Astrocyte of the spinal cord (primary cell): ENCODE results near the gene EXOC6B.

ENCODE experiments used
- DNase-seq: peaks from one replicate; pipeline ENCODE4 v3.0.0; 2011; ENCODE audit warnings: low read depth, low spot score
- H3K4me3 ChIP-seq: 2 replicates; pipeline ENCODE4 v1.5.1; 2011; ENCODE audit warnings: low read depth, mild to moderate bottlenecking, low read length, moderate library complexity
- in situ Hi-C: cut with HindIII; loops from 2 replicates; pipeline ENCODE4 v1.10.0; 2017; ENCODE audit warnings: low sequenced_read_pairs
- TF ChIP-seq, protein P1 (sequence below): IDR thresholded peaks from 2 replicates; pipeline ENCODE4 v1.5.1; 2012; ENCODE audit warnings: low read depth, mild to moderate bottlenecking, low read length, inconsistent platforms

The EXOC6B gene

DNA sequence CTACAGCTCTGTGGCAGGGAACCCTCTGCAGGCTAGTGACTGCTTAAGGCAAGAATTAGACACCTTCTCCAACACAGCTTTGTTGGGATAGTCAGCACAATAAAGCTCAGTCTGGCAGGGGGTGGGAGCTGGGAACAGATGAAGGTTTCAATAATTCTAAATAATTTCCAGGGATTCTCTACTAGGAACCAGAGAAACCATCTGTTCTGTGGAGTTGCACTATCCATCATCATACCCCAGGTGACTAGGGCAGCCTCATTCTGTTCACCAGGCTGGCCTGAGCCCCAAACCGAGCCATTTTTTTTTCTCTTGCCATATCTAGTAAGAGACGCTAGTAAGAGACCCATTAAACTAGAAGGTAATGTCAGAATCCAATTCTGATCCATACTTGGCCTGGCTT, 642.4 kb downstream of the EXOC6B start:
- in situ Hi-C loops: no loop called here
- TF ChIP-seq, protein P1, sequence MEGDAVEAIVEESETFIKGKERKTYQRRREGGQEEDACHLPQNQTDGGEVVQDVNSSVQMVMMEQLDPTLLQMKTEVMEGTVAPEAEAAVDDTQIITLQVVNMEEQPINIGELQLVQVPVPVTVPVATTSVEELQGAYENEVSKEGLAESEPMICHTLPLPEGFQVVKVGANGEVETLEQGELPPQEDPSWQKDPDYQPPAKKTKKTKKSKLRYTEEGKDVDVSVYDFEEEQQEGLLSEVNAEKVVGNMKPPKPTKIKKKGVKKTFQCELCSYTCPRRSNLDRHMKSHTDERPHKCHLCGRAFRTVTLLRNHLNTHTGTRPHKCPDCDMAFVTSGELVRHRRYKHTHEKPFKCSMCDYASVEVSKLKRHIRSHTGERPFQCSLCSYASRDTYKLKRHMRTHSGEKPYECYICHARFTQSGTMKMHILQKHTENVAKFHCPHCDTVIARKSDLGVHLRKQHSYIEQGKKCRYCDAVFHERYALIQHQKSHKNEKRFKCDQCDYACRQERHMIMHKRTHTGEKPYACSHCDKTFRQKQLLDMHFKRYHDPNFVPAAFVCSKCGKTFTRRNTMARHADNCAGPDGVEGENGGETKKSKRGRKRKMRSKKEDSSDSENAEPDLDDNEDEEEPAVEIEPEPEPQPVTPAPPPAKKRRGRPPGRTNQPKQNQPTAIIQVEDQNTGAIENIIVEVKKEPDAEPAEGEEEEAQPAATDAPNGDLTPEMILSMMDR: no peak

DNA sequence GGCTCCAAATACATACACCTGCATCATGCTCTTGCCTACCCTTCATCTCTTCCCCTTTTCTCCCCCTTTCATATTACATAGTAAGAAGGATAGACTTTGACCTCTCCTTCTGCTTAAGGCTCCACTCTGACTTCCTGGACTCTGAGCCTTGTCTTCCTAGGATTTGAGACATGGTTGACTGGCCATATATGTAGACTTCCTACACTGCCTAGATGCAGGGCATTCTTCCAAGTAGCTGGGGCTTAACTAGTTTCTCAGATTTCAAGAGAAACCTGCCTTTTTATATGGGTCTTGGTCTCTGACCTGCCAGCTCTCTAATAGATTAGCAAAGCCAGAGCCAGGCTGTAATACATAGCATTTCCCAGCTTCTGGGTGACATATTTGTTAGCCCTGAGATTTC, 642.8 kb downstream of the EXOC6B start:
- DNase-seq: no peak
- TF ChIP-seq, protein P1: no peak
- in situ Hi-C loops: no loop called here
- no peak overlapping the region for H3K4me3 ChIP-seq

More for the DNA sequence above, 642.4 kb downstream of the EXOC6B start:
- H3K4me3 ChIP-seq: no peak overlapping the region
- no peak for DNase-seq

- TF ChIP-seq, protein P1: no peak
- no peak overlapping the region for H3K4me3 ChIP-seq
- in situ Hi-C loops: no loop called here
- DNase-seq: no peak
Observed at GRCh38 chr2:72182547-72182946, 643.3 kb downstream of the EXOC6B start.

DNA sequence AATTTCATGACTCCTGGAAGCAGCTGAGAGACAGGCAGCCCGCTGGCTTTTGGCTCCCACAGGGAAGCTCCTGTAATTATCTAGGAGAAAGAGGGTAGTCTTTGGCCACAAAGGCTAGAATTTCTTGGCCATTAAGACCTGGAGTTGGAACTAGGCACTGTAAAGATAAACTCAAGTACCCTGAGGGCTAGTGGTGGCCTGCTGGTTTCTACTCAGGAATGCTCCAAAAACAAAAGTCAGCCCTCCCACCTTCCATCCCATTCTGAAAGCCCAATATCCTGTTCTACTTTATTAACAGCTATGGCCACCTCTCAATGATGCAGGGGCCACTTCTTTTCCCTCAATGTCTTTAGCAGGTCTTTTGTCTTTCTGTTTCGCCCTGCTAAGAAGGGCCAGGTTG, 644.2 kb downstream of the EXOC6B start:
- TF ChIP-seq, protein P1: no peak
- in situ Hi-C loops: no loop called here
- DNase-seq: no peak
- H3K4me3 ChIP-seq: no peak overlapping the region

DNA sequence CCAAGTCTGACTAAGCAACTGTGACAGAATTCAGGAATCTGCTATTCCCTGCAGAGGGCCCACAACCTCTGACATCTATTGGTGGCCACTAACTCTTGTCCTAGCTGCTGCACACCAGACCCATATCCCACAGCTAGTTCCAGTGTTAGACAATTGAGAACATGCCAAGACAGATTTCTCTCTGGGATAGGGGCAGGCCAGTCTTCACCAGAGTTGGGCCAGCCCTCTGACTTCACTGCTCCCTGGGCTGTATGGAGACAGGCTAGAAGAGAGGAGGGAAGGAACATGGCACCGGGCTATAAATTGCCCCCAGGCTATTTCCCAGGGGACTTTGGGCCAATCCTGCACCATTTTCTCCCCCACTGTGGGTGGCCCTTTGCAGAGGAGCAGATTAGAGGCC, 645.5 kb downstream of the EXOC6B start:
- no peak for DNase-seq
- in situ Hi-C loops: no loop called here
- TF ChIP-seq, protein P1: no peak
- H3K4me3 ChIP-seq: no peak overlapping the region

GRCh38 chr2:72178551-72178950, 647.3 kb downstream of the EXOC6B start:
- DNase-seq: no peak
- in situ Hi-C loops: no loop called here
- H3K4me3 ChIP-seq: no peak overlapping the region
- TF ChIP-seq, protein P1: no peak

DNA sequence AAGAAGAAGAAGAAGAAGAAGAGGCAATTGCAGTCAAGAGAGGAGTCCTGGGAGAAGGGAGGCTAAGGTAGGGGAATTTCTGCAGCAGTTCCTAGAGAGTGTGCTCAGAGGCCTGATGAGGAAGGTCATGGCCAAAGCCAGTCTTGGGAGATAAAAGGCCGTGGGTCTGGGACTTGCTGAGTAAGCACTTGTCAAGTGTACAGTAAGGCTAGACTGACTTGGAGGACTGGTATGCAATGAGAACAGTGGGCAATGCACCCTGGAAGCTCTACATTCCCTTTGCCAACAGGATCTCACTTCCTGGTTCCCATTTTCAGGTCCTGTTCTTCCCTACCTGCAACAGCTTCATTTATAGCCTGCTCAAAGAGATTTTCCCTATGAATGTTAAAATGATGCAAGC, 649.6 kb downstream of the EXOC6B start:
- in situ Hi-C loops: no loop called here
- DNase-seq: no peak
- TF ChIP-seq, protein P1: no peak
- no peak overlapping the region for H3K4me3 ChIP-seq
